Transverse colon (tissue), 4 donors: ENCODE data around the gene DCDC2C. TPM values are rescaled to one million over a fixed set of nuclear protein-coding genes. Genes with fewer than 3 reads are reported as not detected.

ENCODE experiments used
- DNase-seq: peaks from one replicate; pipeline ENCODE4 v3.0.0-alpha.2; 2019
- H3K27ac ChIP-seq, 4 donors: fragments of 200-600 bp; sonication (generic); 2 replicates each; pipeline ENCODE4 v1.5.1; 2016 to 2018; ENCODE audit warnings: inconsistent platforms in 4 of 4
- H3K27me3 ChIP-seq: fragments of 200-600 bp; sonication (generic); 2 replicates; pipeline ENCODE4 v1.5.1; 2017; ENCODE audit warnings: inconsistent platforms
- H3K36me3 ChIP-seq, 4 donors: fragments of 200-600 bp; sonication (generic); 2 replicates each; pipeline ENCODE4 v1.5.1; 2017 to 2019; ENCODE audit warnings: inconsistent platforms in 4 of 4
- H3K4me1 ChIP-seq, 4 donors: fragments of 200-600 bp; sonication (generic); 2 replicates each; pipeline ENCODE4 v1.5.1; 2017 to 2020; ENCODE audit warnings: inconsistent platforms in 4 of 4
- H3K4me3 ChIP-seq, 4 donors: fragments of 200-600 bp; sonication (generic); 1 replicate in 1 of 4; 2 replicates in 3 of 4; pipeline versions ENCODE4 v1.5.1 to v1.6.1; 2017 to 2019; ENCODE audit warnings: inconsistent platforms in 4 of 4
- H3K9me3 ChIP-seq, 2 donors: fragments of 200-600 bp; sonication (generic); 2 replicates each; pipeline ENCODE4 v1.5.1; 2017 to 2019; ENCODE audit warnings: inconsistent platforms in 2 of 2
- EP300 ChIP-seq: sonication (generic); formaldehyde crosslinking; IDR thresholded peaks from one replicate; pipeline ENCODE4 v1.6.1; 2017; ENCODE audit warnings: antibody characterized with exemption, low read depth
- POLR2A ChIP-seq: fragments of 450-650 bp; IDR thresholded peaks from one replicate; pipeline ENCODE4 v1.6.1; 2016; ENCODE audit warnings: antibody characterized with exemption, mild to moderate bottlenecking, moderate library complexity
- POLR2AphosphoS5 ChIP-seq, 3 donors: sonication (generic); formaldehyde crosslinking; IDR thresholded peaks; one replicate each; pipeline ENCODE4 v1.6.1; 2016; ENCODE audit warnings: antibody characterized with exemption in 3 of 3
- WGBS, 2 donors: methylation state at CpG; one replicate each; pipeline ENCODE4 v1.1.5; 2018; ENCODE audit warnings: low coverage in 1 of 2; 5-methylcytosine and 5-hydroxymethylcytosine counted together
- in situ Hi-C, 4 donors: fragments of 200-750 bp; cut with MboI; loops; one replicate each; pipeline versions ENCODE4 v1.15.0 to v1.15.1; 2017; ENCODE audit warnings: low sequenced_read_pairs in 3 of 4, low pct_ligation_motif_present in 1 of 4, low pct_unique_long_range_greater_than_20kb in 1 of 4
- intact Hi-C: fragments of 100-400 bp; cut with DNase I; formaldehyde crosslinking; loops from one replicate; pipeline ENCODE4 v1.15.1; 2023; ENCODE audit warnings: low total_unique reads
- total RNA-seq, 4 donors: library from RNA; depleted of rRNA; stranded (reverse); fragments of >200 nt; gene quantifications; one replicate each; pipeline ENCODE4 v1.1.0, GENCODE V29; 2016
- TF ChIP-seq, protein P1 (sequence below), 5 experiments: fragments of 200-600 bp in 3 of 5; fragments of 450-650 bp in 2 of 5; sonication (generic) in 3 of 5; IDR thresholded peaks; 1 replicate in 2 of 5; 2 replicates in 3 of 5; pipeline ENCODE4 v1.5.1; 2016 to 2017; ENCODE audit warnings: antibody characterized with exemption in 5 of 5, inconsistent platforms in 3 of 5, mild to moderate bottlenecking in 2 of 5, moderate library complexity in 1 of 5

DCDC2C gene
- total RNA-seq, 4 donors from 2014 or later: not detected

DNA sequence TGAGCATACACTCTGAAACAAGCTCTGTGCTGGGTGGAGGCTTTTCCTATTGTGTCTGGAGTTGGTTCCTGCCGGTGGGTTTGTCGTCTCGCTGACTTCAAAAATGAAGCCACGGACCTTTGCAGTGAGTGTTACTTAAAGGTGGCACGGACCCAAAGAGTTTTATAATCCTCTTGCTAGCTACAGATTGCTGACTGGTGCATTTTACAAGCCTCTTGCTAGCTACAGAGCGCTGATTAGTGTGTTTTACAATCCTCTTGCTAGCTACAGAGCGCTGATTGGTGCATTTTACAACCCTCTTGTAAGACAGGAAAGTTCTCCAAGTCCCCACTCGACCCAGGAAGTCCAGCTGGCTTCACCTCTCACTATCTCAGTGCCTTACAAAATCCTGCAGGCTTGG, 15.3 kb downstream of the DCDC2C start:
- TF ChIP-seq, protein P1, sequence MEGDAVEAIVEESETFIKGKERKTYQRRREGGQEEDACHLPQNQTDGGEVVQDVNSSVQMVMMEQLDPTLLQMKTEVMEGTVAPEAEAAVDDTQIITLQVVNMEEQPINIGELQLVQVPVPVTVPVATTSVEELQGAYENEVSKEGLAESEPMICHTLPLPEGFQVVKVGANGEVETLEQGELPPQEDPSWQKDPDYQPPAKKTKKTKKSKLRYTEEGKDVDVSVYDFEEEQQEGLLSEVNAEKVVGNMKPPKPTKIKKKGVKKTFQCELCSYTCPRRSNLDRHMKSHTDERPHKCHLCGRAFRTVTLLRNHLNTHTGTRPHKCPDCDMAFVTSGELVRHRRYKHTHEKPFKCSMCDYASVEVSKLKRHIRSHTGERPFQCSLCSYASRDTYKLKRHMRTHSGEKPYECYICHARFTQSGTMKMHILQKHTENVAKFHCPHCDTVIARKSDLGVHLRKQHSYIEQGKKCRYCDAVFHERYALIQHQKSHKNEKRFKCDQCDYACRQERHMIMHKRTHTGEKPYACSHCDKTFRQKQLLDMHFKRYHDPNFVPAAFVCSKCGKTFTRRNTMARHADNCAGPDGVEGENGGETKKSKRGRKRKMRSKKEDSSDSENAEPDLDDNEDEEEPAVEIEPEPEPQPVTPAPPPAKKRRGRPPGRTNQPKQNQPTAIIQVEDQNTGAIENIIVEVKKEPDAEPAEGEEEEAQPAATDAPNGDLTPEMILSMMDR (IDR thresholded peaks at IDR 0.05): no peak
- TF ChIP-seq POLR2A (no peak), EP300 (no peak), POLR2AphosphoS5 (IDR thresholded peaks at IDR 0.05) (no peak)
- 64 to 75% methylated on average over 4 to 8 of the region's 8 CpGs for WGBS, 2 donors
- in situ Hi-C loops: no loop called here
- intact Hi-C loops: no loop called here
- Histone ChIP-seq H3K4me1 (no peaks in the 10 kb centered on the region), H3K4me3 (no peak overlapping the region), H3K36me3 (no peaks in the 10 kb centered on the region), H3K27me3 (no peaks in the 10 kb centered on the region), H3K9me3 (no peaks in the 10 kb centered on the region), H3K27ac (no peak overlapping the region)
- no peak for DNase-seq

DNA sequence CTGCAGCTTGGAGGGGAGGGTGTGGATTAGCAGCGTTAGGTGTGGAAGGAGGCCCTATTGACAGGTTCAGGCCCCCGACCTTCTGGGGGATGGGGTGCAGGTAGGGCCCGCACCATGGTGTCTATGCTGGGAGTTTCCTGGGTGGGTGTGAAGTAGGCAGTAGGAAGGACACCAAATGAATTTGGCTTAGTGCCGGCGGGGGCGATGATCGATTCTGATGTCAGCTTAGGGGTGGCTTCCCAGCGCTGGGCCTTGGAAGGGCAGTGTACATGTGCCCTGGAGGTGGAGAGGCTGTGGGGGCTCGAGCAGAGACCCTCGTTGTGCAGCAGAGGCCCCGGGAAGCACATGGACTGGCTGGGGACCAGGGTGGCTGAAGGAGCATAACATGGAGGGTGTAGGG, 21.6 kb downstream of the DCDC2C start:
- in situ Hi-C loops: no loop called here
- no peak for DNase-seq
- no peaks in the 10 kb centered on the region for H3K27me3 ChIP-seq
- H3K36me3 ChIP-seq: no peaks in the 10 kb centered on the region
- no peaks in the 10 kb centered on the region for H3K9me3 ChIP-seq
- intact Hi-C loops: loop anchor here (10.0 kb wide), 1 partner anchor 60 kb away; no protein-coding TSS in a partner anchor
- TF ChIP-seq EP300 (no peak), POLR2AphosphoS5 (IDR thresholded peaks at IDR 0.05) (no peak), POLR2A (no peak)
- TF ChIP-seq, protein P1 (IDR thresholded peaks at IDR 0.05): no peak
- H3K4me3 ChIP-seq: no peak overlapping the region
- no peak overlapping the region for H3K27ac ChIP-seq
- H3K4me1 ChIP-seq: peaks cover 0 to 4% (median 2%) of the 10 kb centered on the region in 4 donors
- 73% methylated on average over 11 of the region's 11 CpGs; no CpG with 5 or more reads in 1 of the 2 donors for WGBS, 2 donors

DNA sequence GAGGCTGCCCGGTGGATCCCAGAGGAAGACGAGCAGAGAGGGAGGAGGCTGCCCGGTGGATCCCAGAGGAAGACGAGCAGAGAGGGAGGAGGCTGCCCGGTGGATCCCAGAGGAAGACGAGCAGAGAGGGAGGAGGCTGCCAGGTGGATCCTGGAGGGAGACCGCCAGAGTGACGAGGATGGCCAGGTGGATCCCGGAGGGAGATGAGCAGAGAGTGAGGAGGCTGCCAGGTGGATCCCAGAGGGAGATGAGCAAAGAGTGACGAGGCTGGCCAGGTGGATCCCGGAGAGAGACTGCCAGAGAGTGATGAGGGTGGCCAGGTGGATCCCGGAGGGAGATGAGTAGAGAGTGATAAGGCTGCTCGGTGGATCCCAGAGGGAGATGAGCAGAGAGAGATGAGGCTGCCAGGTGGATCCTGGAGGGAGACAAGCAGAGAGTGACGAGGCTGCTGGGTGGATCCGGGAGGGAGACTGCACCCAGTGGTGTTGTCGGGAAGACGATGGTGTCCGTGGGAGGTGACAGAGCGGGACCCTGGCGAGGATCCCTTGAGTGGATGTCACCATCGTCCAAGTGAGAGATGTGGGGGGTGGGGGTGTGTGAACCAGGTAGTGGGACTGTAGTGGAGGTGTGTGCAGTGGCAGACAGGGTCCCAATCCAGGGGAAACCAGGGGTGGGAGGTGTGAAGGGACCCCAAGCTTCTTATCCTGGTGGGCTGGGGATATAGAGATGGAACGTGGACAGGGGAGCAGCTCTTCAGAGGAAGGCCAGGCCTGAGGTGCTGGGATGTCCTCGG, 22.3 kb downstream of the DCDC2C start:
- intact Hi-C loops (loop anchor here (10.0 kb wide), 1 partner anchor 59 kb away; no protein-coding TSS in a partner anchor), in situ Hi-C loops (no loop called here)
- Histone ChIP-seq H3K27me3 (no peaks in the 10 kb centered on the region), H3K4me3 (no peak overlapping the region), H3K4me1 (peaks cover 0 to 4% (median 2%) of the 10 kb centered on the region in 4 donors), H3K27ac (no peak overlapping the region), H3K9me3 (no peaks in the 10 kb centered on the region), H3K36me3 (no peaks in the 10 kb centered on the region)
- DNase-seq: no peak
- TF ChIP-seq POLR2A: no peak
- WGBS, 2 donors: 78 to 83% methylated on average over 18 to 20 of the region's 23 CpGs

DNA sequence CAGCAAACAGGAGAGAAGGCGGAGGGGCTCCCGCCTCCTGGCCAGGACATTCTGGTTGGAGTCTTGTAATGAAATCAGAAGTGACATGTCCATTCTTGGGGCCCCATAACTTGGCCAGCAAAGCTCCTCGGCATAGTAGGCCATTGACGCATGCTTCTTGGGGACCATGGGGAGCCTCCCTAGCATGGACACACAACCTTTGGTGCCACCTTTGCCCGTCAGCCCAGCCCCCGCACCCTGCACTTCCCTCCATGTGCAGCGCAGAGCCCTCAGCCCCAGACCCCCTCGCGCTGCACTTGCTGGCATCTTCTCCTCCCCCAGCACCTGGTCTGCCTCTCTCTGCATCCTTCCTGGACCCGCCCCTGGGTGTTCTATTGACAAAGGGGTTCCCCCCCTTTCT, 23.1 kb downstream of the DCDC2C start:
- Histone ChIP-seq H3K36me3 (no peaks in the 10 kb centered on the region), H3K9me3 (no peaks in the 10 kb centered on the region), H3K4me1 (peaks cover 0 to 4% (median 2%) of the 10 kb centered on the region in 4 donors), H3K27me3 (no peaks in the 10 kb centered on the region), H3K4me3 (no peak overlapping the region), H3K27ac (no peak overlapping the region)
- TF ChIP-seq EP300: no peak
- TF ChIP-seq, protein P1 (IDR thresholded peaks at IDR 0.05): no peak
- TF ChIP-seq POLR2AphosphoS5 (IDR thresholded peaks at IDR 0.05): no peak
- DNase-seq: no peak
- WGBS, 2 donors: 75 to 86% methylated on average over 2 to 10 of the region's 10 CpGs
- intact Hi-C loops: loop anchor here (10.0 kb wide), 1 partner anchor 58 kb away; no protein-coding TSS in a partner anchor
- in situ Hi-C loops: no loop called here
